ENCODE data around the gene HDAC9.

HDAC9 gene

GRCh38 chr7:18896343-18896975 is 400.9 kb downstream of the HDAC9 start:
- DNase-seq (ENCODE audit: low read depth, low spot score): peak; percentile 23
- no peak for TF ChIP-seq CTCF (IDR thresholded peaks at IDR 0.05; ENCODE audit: low read depth, low read length)
- H3K4me3 ChIP-seq (ENCODE audit: low read depth, low read length): no peak overlapping the region
- in situ Hi-C loops (cut with HindIII; ENCODE audit: low sequenced_read_pairs): no loop called here

- TF ChIP-seq CTCF (IDR thresholded peaks at IDR 0.05; ENCODE audit: low read depth, low read length): no peak
- H3K4me3 ChIP-seq (ENCODE audit: low read depth, low read length): no peak overlapping the region
- in situ Hi-C loops (cut with HindIII; ENCODE audit: low sequenced_read_pairs): no loop called here
- DNase-seq (ENCODE audit: low read depth, low spot score): no peak
These were observed 404.7 kb downstream of the HDAC9 start for GRCh38 chr7:18900236-18900635.

GRCh38 chr7:18900803-18901202 is 405.3 kb downstream of the HDAC9 start:
- DNase-seq (ENCODE audit: low read depth, low spot score): no peak
- no peak overlapping the region for H3K4me3 ChIP-seq (ENCODE audit: low read depth, low read length)
- TF ChIP-seq CTCF (IDR thresholded peaks at IDR 0.05; ENCODE audit: low read depth, low read length): no peak
- in situ Hi-C loops (cut with HindIII; ENCODE audit: low sequenced_read_pairs): no loop called here

GRCh38 chr7:18901351-18901750 is 405.8 kb downstream of the HDAC9 start:
- no peak overlapping the region for H3K4me3 ChIP-seq (ENCODE audit: low read depth, low read length)
- in situ Hi-C loops (cut with HindIII; ENCODE audit: low sequenced_read_pairs): no loop called here
- DNase-seq (ENCODE audit: low read depth, low spot score): no peak
- TF ChIP-seq CTCF (IDR thresholded peaks at IDR 0.05; ENCODE audit: low read depth, low read length): no peak

- DNase-seq (ENCODE audit: low read depth, low spot score): no peak
- no peak overlapping the region for H3K4me3 ChIP-seq (ENCODE audit: low read depth, low read length)
- in situ Hi-C loops (cut with HindIII; ENCODE audit: low sequenced_read_pairs): no loop called here
- TF ChIP-seq CTCF (IDR thresholded peaks at IDR 0.05; ENCODE audit: low read depth, low read length): no peak
These were observed 406.5 kb downstream of the HDAC9 start for GRCh38 chr7:18901982-18902421.

GRCh38 chr7:18902892-18903291 is 407.3 kb downstream of the HDAC9 start:
- no peak overlapping the region for H3K4me3 ChIP-seq (ENCODE audit: low read depth, low read length)
- DNase-seq (ENCODE audit: low read depth, low spot score): no peak
- in situ Hi-C loops (cut with HindIII; ENCODE audit: low sequenced_read_pairs): no loop called here
- TF ChIP-seq CTCF (IDR thresholded peaks at IDR 0.05; ENCODE audit: low read depth, low read length): no peak

Data from astrocyte of the spinal cord (primary cell).